ENCODE results near the gene MAPK8.

DNA sequence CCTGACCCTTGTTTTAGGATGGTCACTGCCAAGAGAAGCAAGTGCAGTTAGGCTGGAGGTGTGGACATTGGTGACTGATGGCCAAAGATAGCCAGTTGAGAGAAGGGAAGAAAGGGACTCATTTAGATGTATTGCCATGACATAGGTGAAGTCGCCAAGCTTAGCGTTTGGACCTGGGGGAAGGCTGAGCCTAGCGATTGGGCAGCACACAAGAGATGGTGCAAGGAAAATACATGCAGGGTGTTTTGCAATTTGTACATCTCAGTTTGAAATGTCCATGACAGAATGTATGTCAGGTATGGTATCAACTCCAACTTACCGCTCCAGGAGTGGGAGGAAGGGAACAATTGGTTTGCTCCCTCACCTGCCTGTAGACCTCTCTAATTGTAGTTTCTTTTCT lies 134.3 kb downstream of the MAPK8 start:
- TF ChIP-seq, protein P1, sequence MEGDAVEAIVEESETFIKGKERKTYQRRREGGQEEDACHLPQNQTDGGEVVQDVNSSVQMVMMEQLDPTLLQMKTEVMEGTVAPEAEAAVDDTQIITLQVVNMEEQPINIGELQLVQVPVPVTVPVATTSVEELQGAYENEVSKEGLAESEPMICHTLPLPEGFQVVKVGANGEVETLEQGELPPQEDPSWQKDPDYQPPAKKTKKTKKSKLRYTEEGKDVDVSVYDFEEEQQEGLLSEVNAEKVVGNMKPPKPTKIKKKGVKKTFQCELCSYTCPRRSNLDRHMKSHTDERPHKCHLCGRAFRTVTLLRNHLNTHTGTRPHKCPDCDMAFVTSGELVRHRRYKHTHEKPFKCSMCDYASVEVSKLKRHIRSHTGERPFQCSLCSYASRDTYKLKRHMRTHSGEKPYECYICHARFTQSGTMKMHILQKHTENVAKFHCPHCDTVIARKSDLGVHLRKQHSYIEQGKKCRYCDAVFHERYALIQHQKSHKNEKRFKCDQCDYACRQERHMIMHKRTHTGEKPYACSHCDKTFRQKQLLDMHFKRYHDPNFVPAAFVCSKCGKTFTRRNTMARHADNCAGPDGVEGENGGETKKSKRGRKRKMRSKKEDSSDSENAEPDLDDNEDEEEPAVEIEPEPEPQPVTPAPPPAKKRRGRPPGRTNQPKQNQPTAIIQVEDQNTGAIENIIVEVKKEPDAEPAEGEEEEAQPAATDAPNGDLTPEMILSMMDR (conservative IDR thresholded peaks at IDR 0.05; ENCODE audit: low read depth, low read length): no peak
- no peak for TF ChIP-seq MXI1 (IDR thresholded peaks at IDR 0.05; ENCODE audit: borderline replicate concordance, low read depth, low read length)
- TF ChIP-seq POLR2A (IDR thresholded peaks at IDR 0.05; ENCODE audit: low read depth, low read length): no peak
- TF ChIP-seq SMC3 (IDR thresholded peaks at IDR 0.05; ENCODE audit: low read depth, low read length): no peak
- no peak for TF ChIP-seq RAD21 (IDR thresholded peaks at IDR 0.05; ENCODE audit: low read length)
- no peak for TF ChIP-seq RCOR1 (IDR thresholded peaks at IDR 0.05; ENCODE audit: insufficient replicate concordance, low read length)
- no peak for TF ChIP-seq CEBPB (IDR thresholded peaks at IDR 0.05; ENCODE audit: low read depth, low read length)
- no peak for TF ChIP-seq MAZ (IDR thresholded peaks at IDR 0.05; ENCODE audit: borderline replicate concordance, low read depth, low read length)
- no peak for TF ChIP-seq ELK1 (IDR thresholded peaks at IDR 0.05; ENCODE audit: borderline replicate concordance, low read depth, low read length)
- TF ChIP-seq NFE2L2 (IDR thresholded peaks at IDR 0.05; ENCODE audit: low read depth, low read length): no peak
- TF ChIP-seq USF2 (IDR thresholded peaks at IDR 0.05; ENCODE audit: low read depth, low read length): no peak
- TF ChIP-seq CHD1 (IDR thresholded peaks at IDR 0.05; ENCODE audit: low read depth, low read length): no peak
- TF ChIP-seq BHLHE40 (IDR thresholded peaks at IDR 0.05; ENCODE audit: low read depth, low read length): no peak

All from IMR-90 (cell line).